ENCODE results near the gene CD55.

CD55 gene

GRCh38 chr1:207313131-207313530, 8.3 kb upstream of the CD55 start:
- DNase-seq (ENCODE audit: low spot score): no peak
- Histone ChIP-seq H3K4me3 (no peak overlapping the region), H3K27ac (no peak overlapping the region)
- no peak for TF ChIP-seq CTCF (IDR thresholded peaks at IDR 0.05)

GRCh38 chr1:207314816-207315215, 6.7 kb upstream of the CD55 start:
- no peak for TF ChIP-seq CTCF (IDR thresholded peaks at IDR 0.05)
- Histone ChIP-seq H3K27ac (no peak overlapping the region), H3K4me3 (no peak overlapping the region)
- DNase-seq (ENCODE audit: low spot score): no peak

GRCh38 chr1:207315435-207315834, 6.0 kb upstream of the CD55 start:
- Histone ChIP-seq H3K4me3 (no peak overlapping the region), H3K27ac (no peak overlapping the region)
- TF ChIP-seq CTCF (IDR thresholded peaks at IDR 0.05): no peak
- DNase-seq (ENCODE audit: low spot score): no peak

- TF ChIP-seq CTCF (IDR thresholded peaks at IDR 0.05): no peak
- no peak overlapping the region for H3K27ac ChIP-seq
- no peak overlapping the region for H3K4me3 ChIP-seq
- DNase-seq (ENCODE audit: low spot score): no peak
Observed at GRCh38 chr1:207316141-207316540, 5.3 kb upstream of the CD55 start.

- H3K27ac ChIP-seq: peak overlapping the region in 1 of 2 donors; percentile 17
- no peak for TF ChIP-seq CTCF (IDR thresholded peaks at IDR 0.05)
- no peak overlapping the region for H3K4me3 ChIP-seq
- DNase-seq (ENCODE audit: low spot score): no peak
Observed at GRCh38 chr1:207316622-207317391, 4.7 kb upstream of the CD55 start.

- Histone ChIP-seq H3K4me3 (no peak overlapping the region), H3K27ac (no peak overlapping the region)
- no peak for DNase-seq (ENCODE audit: low spot score)
- no peak for TF ChIP-seq CTCF (IDR thresholded peaks at IDR 0.05)
Observed at GRCh38 chr1:207317561-207317960, 3.9 kb upstream of the CD55 start.

DNA sequence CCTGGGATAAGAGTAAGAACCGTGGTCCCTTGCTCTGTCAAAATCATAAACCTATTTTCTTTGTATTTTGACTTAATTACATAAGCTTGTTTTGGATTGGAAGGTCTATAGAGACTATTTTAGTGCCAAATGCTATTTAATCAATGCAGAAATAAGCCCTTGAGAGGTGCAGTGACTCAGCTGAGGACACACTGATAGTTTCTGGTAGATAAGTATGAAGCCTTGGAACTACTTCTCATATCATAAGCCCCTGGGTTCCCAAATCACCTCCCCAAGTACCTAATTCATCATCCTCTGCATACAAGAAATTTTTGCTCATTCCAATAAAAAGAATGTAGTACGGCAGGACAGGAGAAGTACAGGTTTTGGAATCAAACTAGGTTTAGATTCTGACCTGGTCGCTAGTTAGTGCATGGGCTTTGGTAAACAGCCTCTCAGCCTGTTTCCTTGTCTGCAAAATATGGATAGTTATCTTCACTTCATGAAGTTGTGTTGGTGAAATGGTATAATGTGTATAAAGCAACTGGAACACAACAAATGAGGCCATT, 3.3 kb upstream of the CD55 start:
- H3K27ac ChIP-seq: no peak overlapping the region

More for the DNA sequence above, 3.3 kb upstream of the CD55 start:
- no peak for TF ChIP-seq CTCF (IDR thresholded peaks at IDR 0.05)
- H3K4me3 ChIP-seq: no peak overlapping the region
- DNase-seq (ENCODE audit: low spot score): no peak

Data from coronary artery (tissue), 2 donors.